Natural killer cell (primary cell): ENCODE results near the gene SRP54. TPM values are rescaled to one million over a fixed set of nuclear protein-coding genes. Genes with fewer than 3 reads are reported as not detected.

Experiments
- ATAC-seq, 3 donors: fragments of 150-1000 bp in 2 of 3; fragments of 200-7000 bp in 1 of 3; cut with Tn5 transposase; 1 replicate in 1 of 3; 2 replicates in 2 of 3; pipeline ENCODE4 v1.10.0; 2021; ENCODE audit warnings: mild to moderate bottlenecking in 2 of 3, moderate library complexity in 2 of 3
- DNase-seq, 2 donors: peaks; one replicate each; pipeline versions ENCODE4 v3.0.0 to v3.0.0-alpha.2; 2013 to 2021; ENCODE audit warnings: mixed read lengths in 1 of 2
- H3K27ac ChIP-seq: one replicate; pipeline ENCODE4 v1.5.1; 2013; ENCODE audit warnings: mild to moderate bottlenecking, low read length
- H3K27me3 ChIP-seq: one replicate; pipeline ENCODE4 v1.6.1; 2013; ENCODE audit warnings: low read length; ENCODE audit not compliant: control insufficient read depth, insufficient read depth
- H3K36me3 ChIP-seq: one replicate; pipeline ENCODE4 v1.6.1; 2013; ENCODE audit warnings: low read length; ENCODE audit not compliant: control insufficient read depth, insufficient read depth
- H3K4me1 ChIP-seq: one replicate; pipeline ENCODE4 v1.6.1; 2013; ENCODE audit warnings: low read length; ENCODE audit not compliant: control insufficient read depth, insufficient read depth
- H3K4me3 ChIP-seq: one replicate; pipeline ENCODE4 v1.5.1; 2013; ENCODE audit warnings: low read length
- H3K9me3 ChIP-seq: one replicate; pipeline ENCODE4 v1.6.1; 2013; ENCODE audit warnings: low read length; ENCODE audit not compliant: control insufficient read depth, insufficient read depth
- H3K27ac Mint-ChIP-seq, 2 donors: one replicate each; pipeline ENCODE4 v1.8.0; 2022; ENCODE audit warnings: mild to moderate bottlenecking in 2 of 2, mixed read lengths in 2 of 2, moderate library complexity in 1 of 2
- H3K27me3 Mint-ChIP-seq, 2 donors: one replicate each; pipeline ENCODE4 v1.8.0; 2022; ENCODE audit warnings: low read depth in 2 of 2, mixed read lengths in 2 of 2
- H3K36me3 Mint-ChIP-seq: one replicate; pipeline ENCODE4 v1.8.0; 2022; ENCODE audit warnings: mixed read lengths
- H3K4me1 Mint-ChIP-seq, 2 donors: one replicate each; pipeline ENCODE4 v1.8.0; 2022; ENCODE audit warnings: mixed read lengths in 2 of 2
- H3K4me3 Mint-ChIP-seq: one replicate; pipeline ENCODE4 v1.8.0; 2022; ENCODE audit warnings: mild to moderate bottlenecking, moderate library complexity, mixed read lengths
- H3K9me3 Mint-ChIP-seq, 2 donors: one replicate each; pipeline ENCODE4 v1.8.0; 2022; ENCODE audit warnings: mixed read lengths in 2 of 2
- CTCF ChIP-seq: fragments of 200-600 bp; IDR thresholded peaks from one replicate; pipeline ENCODE4 v1.8.0; 2022; ENCODE audit warnings: antibody characterized with exemption
- WGBS: methylation state at CpG from one replicate; pipeline ENCODE4 v1.1.7; 2013; ENCODE audit warnings: missing lambda C conversion rate; ENCODE audit not compliant: insufficient coverage; 5-methylcytosine and 5-hydroxymethylcytosine counted together
- intact Hi-C: fragments of 100-400 bp; cut with micrococcal nuclease; formaldehyde crosslinking; loops from one replicate; pipeline ENCODE4 v1.14.2; 2022
- total RNA-seq, 4 donors: library from RNA; stranded (reverse); fragments of 120-200 nt in 1 of 4; gene quantifications; one replicate each; pipeline versions ENCODE4 v1.2.3 to v1.2.4, GENCODE V29; 2013 to 2022

The SRP54 gene
- total RNA-seq, 3 donors from 2014 or later (not counting 1 experiment from before 2014, with no cell fraction given) = 41.2 to 63.2 (median 48.8) TPM

- H3K36me3 ChIP-seq = peaks cover 8% of the 10 kb centered on the region
- DNase-seq (no peak), ATAC-seq (no peak)
- H3K4me1 Mint-ChIP-seq = no peaks in the 10 kb centered on the region
- H3K27ac ChIP-seq = no peak overlapping the region
- no peaks in the 10 kb centered on the region for H3K27me3 Mint-ChIP-seq
- intact Hi-C loops = no loop called here
- H3K9me3 ChIP-seq = no peaks in the 10 kb centered on the region
- no peaks in the 10 kb centered on the region for H3K36me3 Mint-ChIP-seq
- no peak overlapping the region for H3K4me3 ChIP-seq
- no peaks in the 10 kb centered on the region for H3K4me1 ChIP-seq
- H3K4me3 Mint-ChIP-seq = no peak overlapping the region
- no peak overlapping the region for H3K27ac Mint-ChIP-seq
- WGBS = 100% methylated on average over 1 of the region's 1 CpG
- no peaks in the 10 kb centered on the region for H3K27me3 ChIP-seq
- H3K9me3 Mint-ChIP-seq = no peaks in the 10 kb centered on the region
- no peak for TF ChIP-seq CTCF
Observed at GRCh38 chr14:34970665-34971064, 12.1 kb upstream of the SRP54 start.

DNA sequence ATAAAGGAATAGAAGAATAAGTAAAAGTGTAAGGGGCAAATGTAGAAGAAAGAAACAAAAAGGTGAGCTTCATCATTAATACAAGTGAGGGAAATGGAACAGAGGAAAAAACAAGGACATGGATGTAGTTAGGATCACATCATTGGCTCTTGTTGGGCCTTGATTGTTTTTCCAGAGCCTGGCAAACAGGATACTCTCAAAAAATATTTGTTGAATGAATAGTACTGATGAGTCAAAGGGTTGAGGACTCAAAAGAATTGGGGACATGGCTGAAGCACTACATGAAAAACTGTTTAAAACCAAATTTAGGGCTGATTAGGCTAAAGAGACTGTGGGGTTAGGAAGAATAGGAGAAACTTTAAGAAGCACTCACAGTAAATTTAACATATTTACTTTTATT, 11.4 kb upstream of the SRP54 start:
- DNase-seq (no peak), ATAC-seq (no peak)
- H3K27ac Mint-ChIP-seq = no peak overlapping the region
- Histone ChIP-seq H3K27me3 (no peaks in the 10 kb centered on the region), H3K36me3 (peaks cover 8% of the 10 kb centered on the region), H3K9me3 (no peaks in the 10 kb centered on the region), H3K27ac (no peak overlapping the region), H3K4me3 (no peak overlapping the region), H3K4me1 (no peaks in the 10 kb centered on the region)
- H3K27me3 Mint-ChIP-seq = no peaks in the 10 kb centered on the region
- TF ChIP-seq CTCF = no peak
- intact Hi-C loops = no loop called here
- no peaks in the 10 kb centered on the region for H3K36me3 Mint-ChIP-seq
- no peak overlapping the region for H3K4me3 Mint-ChIP-seq
- H3K9me3 Mint-ChIP-seq = no peaks in the 10 kb centered on the region
- no peaks in the 10 kb centered on the region for H3K4me1 Mint-ChIP-seq

DNA sequence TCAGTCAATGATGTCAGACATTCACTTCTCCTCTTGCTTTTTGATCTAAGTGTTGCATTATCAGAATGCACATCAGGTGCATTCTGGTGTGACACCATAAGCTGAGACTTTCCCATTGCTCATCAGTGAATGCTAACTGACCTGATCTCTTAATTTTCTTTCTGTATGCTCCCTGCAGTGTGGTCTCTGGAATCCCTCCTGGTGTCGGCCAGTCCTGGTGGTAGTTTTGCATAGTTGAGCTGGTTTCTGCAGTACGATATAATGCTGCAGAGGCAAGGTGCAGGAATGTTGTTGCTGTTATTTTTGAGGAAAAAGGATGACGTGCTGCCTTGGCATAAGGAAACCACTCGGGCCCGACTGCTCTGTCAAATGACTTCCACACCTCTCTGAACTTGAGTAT, 11.0 kb upstream of the SRP54 start:
- H3K4me1 ChIP-seq = no peaks in the 10 kb centered on the region
- intact Hi-C loops = no loop called here
- Mint-ChIP-seq H3K27ac (no peak overlapping the region), H3K27me3 (no peaks in the 10 kb centered on the region), H3K36me3 (no peaks in the 10 kb centered on the region), H3K4me3 (no peak overlapping the region), H3K9me3 (no peaks in the 10 kb centered on the region), H3K4me1 (no peaks in the 10 kb centered on the region)
- H3K27me3 ChIP-seq = no peaks in the 10 kb centered on the region
- no peak for DNase-seq
- 89% methylated on average over 5 of the region's 5 CpGs for WGBS
- no peak for ATAC-seq
- H3K9me3 ChIP-seq = no peaks in the 10 kb centered on the region
- H3K4me3 ChIP-seq = no peak overlapping the region
- H3K27ac ChIP-seq = no peak overlapping the region
- TF ChIP-seq CTCF = no peak
- peaks cover 8% of the 10 kb centered on the region for H3K36me3 ChIP-seq

GRCh38 chr14:34978444-34978843, 4.3 kb upstream of the SRP54 start:
- no peak for DNase-seq
- WGBS = 97% methylated on average over 5 of the region's 5 CpGs
- H3K27me3 Mint-ChIP-seq = no peaks in the 10 kb centered on the region
- intact Hi-C loops = no loop called here
- ATAC-seq = no peak
- no peaks in the 10 kb centered on the region for H3K9me3 ChIP-seq
- no peaks in the 10 kb centered on the region for H3K36me3 ChIP-seq
- no peak overlapping the region for H3K27ac ChIP-seq
- H3K4me1 Mint-ChIP-seq = no peaks in the 10 kb centered on the region
- H3K36me3 Mint-ChIP-seq = no peaks in the 10 kb centered on the region
- H3K4me1 ChIP-seq = peaks cover 10% of the 10 kb centered on the region
- H3K9me3 Mint-ChIP-seq = no peaks in the 10 kb centered on the region
- no peak overlapping the region for H3K27ac Mint-ChIP-seq
- no peaks in the 10 kb centered on the region for H3K27me3 ChIP-seq
- no peak overlapping the region for H3K4me3 Mint-ChIP-seq
- no peak overlapping the region for H3K4me3 ChIP-seq
- TF ChIP-seq CTCF = no peak
